HUES48 (cell line): Measurements from ENCODE around the gene PNPLA4.
A peak's percentile ranks its signal among the peaks of the same experiment; 100 is the strongest.

Experiments used
- H3K27ac ChIP-seq: one replicate; pipeline ENCODE4 v1.7.0; 2013; ENCODE audit warnings: low read depth, low read length, inconsistent platforms
- H3K27me3 ChIP-seq: 2 replicates; pipeline ENCODE4 v1.6.1; 2013; ENCODE audit warnings: mild to moderate bottlenecking, low read length; ENCODE audit not compliant: control insufficient read depth, insufficient read depth
- H3K36me3 ChIP-seq: 2 replicates; pipeline ENCODE4 v1.6.1; 2013; ENCODE audit warnings: low read length; ENCODE audit not compliant: control insufficient read depth, insufficient read depth
- H3K4me1 ChIP-seq: 2 replicates; pipeline ENCODE4 v1.6.1; 2013; ENCODE audit warnings: mild to moderate bottlenecking, low read length; ENCODE audit not compliant: control insufficient read depth, insufficient read depth
- H3K4me3 ChIP-seq: 2 replicates; pipeline ENCODE4 v1.5.1; 2013; ENCODE audit warnings: mild to moderate bottlenecking, low read depth, low read length
- H3K9ac ChIP-seq: 2 replicates; pipeline ENCODE4 v1.6.1; 2013; ENCODE audit warnings: mild to moderate bottlenecking, low read depth, low read length, moderate library complexity
- H3K9me3 ChIP-seq: 2 replicates; pipeline ENCODE4 v1.6.1; 2013; ENCODE audit warnings: low read length; ENCODE audit not compliant: control insufficient read depth, insufficient read depth

The PNPLA4 gene

DNA sequence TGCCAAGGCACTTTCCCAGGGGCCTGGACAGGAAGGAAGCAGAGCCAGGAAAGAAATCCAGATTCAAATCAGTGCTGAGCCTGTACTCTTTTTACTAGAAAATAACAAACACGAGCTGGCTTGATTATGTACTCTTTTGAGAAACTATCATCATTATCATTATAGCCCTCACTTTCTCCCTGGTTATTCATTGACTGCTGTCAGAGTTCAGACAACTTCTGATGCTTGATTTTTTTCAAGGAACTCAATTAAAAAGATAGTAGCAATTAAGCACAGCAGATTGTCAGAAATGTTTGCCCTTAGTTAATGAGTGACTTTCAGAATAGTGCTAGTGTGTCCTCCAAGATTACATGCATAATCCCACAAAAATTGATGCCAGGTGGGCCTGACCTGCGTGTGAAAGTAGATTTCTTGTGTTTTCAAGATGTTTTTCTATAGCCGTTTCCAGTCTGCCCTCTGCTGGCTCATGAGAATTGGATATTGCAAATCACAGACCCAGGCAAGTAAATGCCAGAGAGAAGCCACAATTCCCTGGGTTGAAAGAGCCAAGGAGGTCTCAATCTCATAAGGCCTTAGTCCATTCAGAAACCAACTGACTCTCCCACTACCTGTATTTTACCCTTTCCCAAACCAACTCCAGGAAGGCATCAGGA is 14.3 kb upstream of the PNPLA4 start:
- Histone ChIP-seq H3K9ac (no peak overlapping the region), H3K4me1 (peaks cover 1% of the 10 kb centered on the region; the same call in 1 of the 2 replicates), H3K4me3 (no peak overlapping the region), H3K9me3 (no peaks in the 10 kb centered on the region), H3K27ac (no peak overlapping the region), H3K27me3 (no peaks in the 10 kb centered on the region), H3K36me3 (no peaks in the 10 kb centered on the region)

DNA sequence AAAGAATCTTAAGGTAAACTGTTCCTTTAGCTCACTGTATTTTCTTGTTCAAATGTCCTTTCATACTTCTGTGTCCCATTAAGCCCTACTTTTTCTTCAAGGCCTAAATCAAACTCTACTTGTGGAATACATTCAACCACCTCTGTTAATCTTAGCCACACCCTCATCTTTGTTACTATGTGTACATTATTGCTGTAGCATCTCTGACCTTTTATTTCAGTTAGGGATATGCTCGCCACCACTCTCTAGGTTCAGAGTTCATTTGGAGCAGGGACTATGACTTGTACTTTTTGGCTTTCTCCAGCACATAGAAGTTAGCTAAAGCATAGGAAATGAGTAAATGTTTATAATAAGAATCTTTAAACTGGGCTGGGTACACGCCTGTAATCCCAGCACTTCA is 6.8 kb upstream of the PNPLA4 start:
- H3K9ac ChIP-seq, result no peak overlapping the region
- no peaks in the 10 kb centered on the region for H3K9me3 ChIP-seq
- H3K27me3 ChIP-seq, result no peaks in the 10 kb centered on the region
- H3K36me3 ChIP-seq, result no peaks in the 10 kb centered on the region
- H3K4me3 ChIP-seq, result no peak overlapping the region
- H3K4me1 ChIP-seq, result no peaks in the 10 kb centered on the region
- H3K27ac ChIP-seq, result no peak overlapping the region

DNA sequence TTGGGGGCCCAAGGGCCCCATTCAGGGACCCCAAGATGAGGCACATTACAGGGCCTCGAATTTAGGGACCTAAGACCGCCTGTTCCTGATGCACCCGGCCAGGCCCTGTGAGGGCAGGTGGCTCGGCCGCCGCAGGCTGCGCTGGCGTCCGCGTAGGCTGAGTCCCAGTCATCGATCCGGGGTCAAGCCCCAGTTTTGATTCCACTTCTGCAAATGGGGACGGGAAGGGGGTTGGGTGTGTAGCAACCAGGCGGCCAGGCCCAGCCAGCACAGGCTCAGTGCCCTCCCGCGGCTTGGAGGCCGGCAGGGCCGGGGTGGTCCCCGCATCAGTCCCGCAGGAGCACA is 327 bp downstream of the PNPLA4 start:
- peak overlapping the region; percentile 75 for H3K27ac ChIP-seq
- H3K9me3 ChIP-seq, result no peaks in the 10 kb centered on the region
- peak overlapping the region; percentile 87 for H3K9ac ChIP-seq
- H3K4me3 ChIP-seq, result peak overlapping the region; percentile 90
- peaks cover 18% of the 10 kb centered on the region for H3K36me3 ChIP-seq
- H3K4me1 ChIP-seq, result peaks cover 16% of the 10 kb centered on the region
- H3K27me3 ChIP-seq, result no peaks in the 10 kb centered on the region

DNA sequence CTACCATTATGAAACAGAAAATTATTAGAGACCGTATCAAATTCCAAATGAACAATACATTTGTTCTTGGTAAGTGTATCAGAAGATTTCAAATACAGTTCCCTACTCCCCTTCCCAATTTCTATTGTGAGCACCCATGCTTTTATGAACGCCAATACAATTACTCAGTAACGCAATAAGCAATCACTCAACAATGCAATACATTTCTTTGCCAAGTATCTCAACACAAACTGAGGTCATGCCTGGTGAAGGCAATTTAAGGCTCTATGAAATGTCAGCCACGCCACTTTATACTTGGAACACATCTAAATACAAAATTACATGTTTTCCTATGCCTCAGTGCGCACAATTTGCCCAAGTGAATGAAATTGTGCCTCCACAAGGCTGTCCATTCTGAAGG is 712 bp downstream of the PNPLA4 start:
- Histone ChIP-seq H3K4me1 (peaks cover 16% of the 10 kb centered on the region), H3K27me3 (no peaks in the 10 kb centered on the region), H3K27ac (peak overlapping the region; percentile 75), H3K36me3 (peaks cover 22% of the 10 kb centered on the region), H3K9me3 (no peaks in the 10 kb centered on the region), H3K4me3 (peak overlapping the region; percentile 90), H3K9ac (peak overlapping the region; percentile 87; the same call in 1 of the 2 replicates)

DNA sequence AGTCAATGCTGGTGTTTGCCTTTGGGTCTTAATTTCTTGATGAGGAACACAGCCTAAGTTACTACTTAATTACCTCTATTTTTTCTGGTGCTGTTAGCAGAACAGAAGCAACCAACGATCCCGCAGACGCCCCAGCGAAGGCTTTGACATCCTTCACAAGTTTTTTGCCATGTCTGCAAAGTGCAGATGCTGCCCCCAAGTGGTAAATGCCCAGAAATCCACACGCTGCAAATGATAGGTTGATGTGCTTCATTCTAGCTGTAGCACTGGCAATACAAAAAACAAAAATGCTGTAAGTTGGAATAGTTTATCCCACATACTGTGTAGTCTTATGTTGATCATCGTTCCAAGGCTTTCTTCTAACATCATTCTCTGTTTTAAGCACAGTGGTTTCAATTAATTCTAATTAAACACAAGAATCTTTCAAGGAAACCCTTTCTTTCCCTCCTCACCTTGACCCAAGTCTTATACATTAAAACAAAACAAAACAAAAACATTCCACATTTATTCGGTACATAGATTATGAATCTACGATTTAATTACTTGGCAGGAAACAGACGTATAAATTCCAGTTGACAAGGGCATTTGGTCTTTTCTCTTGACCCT is 1.2 kb downstream of the PNPLA4 start:
- H3K4me1 ChIP-seq, result peaks cover 16% of the 10 kb centered on the region
- no peaks in the 10 kb centered on the region for H3K27me3 ChIP-seq
- no peak overlapping the region for H3K9ac ChIP-seq
- no peaks in the 10 kb centered on the region for H3K9me3 ChIP-seq
- peak overlapping the region; percentile 90 for H3K4me3 ChIP-seq
- H3K36me3 ChIP-seq, result peaks cover 26% of the 10 kb centered on the region
- no peak overlapping the region for H3K27ac ChIP-seq

DNA sequence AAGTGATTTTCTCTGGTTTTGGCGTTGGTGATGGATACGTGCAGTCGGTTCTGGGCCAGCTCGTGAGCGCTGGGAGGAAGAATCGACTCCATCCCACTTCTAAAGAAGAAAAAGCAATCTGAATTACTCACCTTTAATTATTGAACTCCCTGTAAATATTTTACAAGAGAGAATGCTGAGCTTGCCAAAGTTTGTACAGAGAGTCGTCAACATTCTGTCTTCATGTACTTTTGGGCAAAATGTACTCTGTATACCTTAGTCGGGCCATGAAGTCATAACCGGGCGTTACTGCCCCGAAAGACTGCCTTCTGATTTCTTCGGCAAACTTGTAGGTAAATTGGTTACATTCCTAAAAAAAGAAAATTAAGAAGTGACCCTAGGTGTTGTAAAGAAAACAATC is 5.5 kb downstream of the PNPLA4 start:
- Histone ChIP-seq H3K4me3 (no peak overlapping the region), H3K9ac (no peak overlapping the region), H3K9me3 (no peaks in the 10 kb centered on the region), H3K27ac (no peak overlapping the region), H3K4me1 (peaks cover 7% of the 10 kb centered on the region; the same call in 1 of the 2 replicates), H3K27me3 (no peaks in the 10 kb centered on the region), H3K36me3 (peaks cover 57% of the 10 kb centered on the region)

DNA sequence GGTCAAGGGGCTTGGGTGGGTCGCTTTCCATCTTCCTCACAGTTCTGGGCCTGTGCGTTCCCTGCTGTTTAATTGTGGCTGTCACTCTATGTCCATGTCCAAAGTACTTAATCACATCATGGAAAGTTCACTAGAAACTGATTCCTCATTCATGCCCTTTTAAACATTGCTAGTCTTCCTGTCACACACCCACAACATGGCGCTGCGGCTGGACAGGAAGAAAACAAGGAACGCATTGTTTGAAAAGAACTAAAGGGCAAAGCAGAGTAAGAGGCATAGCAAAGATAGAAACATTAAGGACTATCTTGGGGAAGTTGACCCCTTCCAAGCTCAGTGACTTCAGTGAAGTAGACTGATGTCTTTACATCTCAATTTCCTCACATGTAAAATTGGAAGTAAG is 18.4 kb downstream of the PNPLA4 start:
- Histone ChIP-seq H3K4me3 (no peak overlapping the region), H3K4me1 (no peaks in the 10 kb centered on the region), H3K9ac (no peak overlapping the region), H3K27ac (no peak overlapping the region), H3K36me3 (peaks cover 19% of the 10 kb centered on the region; the same call in 1 of the 2 replicates), H3K27me3 (no peaks in the 10 kb centered on the region), H3K9me3 (no peaks in the 10 kb centered on the region)

DNA sequence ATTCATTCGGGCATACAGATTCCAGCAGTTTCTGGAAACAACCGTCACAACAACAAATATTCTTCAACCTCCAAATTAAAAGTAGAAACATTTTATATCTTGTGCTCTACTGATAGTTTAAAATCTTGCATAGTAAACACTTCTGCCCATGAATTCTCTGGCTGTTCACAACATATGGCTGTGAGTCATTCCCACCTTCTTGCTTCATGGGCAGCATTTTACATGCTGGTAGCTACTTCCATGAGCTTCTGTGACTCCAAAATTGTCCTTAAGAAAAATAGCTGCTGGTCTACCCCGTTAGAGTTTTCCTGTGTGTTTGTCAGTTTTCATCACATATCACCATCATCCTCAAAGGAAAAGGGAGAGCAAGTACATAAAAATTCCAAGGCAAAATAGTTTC is 22.7 kb downstream of the PNPLA4 start:
- Histone ChIP-seq H3K4me1 (no peaks in the 10 kb centered on the region), H3K36me3 (peaks cover 21% of the 10 kb centered on the region), H3K27ac (no peak overlapping the region), H3K4me3 (no peak overlapping the region), H3K9ac (no peak overlapping the region), H3K27me3 (no peaks in the 10 kb centered on the region), H3K9me3 (no peaks in the 10 kb centered on the region)

DNA sequence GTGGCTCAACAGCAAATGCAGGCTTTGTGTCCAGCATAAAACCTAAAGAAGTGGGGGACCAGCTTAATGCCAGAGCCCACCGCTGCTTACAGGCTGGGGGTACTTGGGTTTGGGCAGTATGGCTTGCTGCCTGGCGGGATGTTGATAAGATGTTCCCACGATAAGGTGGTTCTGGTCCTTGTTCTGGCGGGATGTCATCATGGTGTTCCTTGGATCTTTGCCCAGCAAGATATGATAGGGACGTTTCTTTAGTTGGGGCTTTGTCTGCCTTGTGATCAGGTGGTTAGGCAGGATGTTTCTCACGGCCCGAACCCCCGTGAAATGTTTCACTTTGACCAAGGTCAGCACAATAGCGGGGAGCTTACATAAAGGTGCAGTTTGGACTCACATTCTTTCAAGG is 35.3 kb downstream of the PNPLA4 start:
- Histone ChIP-seq H3K4me3 (no peak overlapping the region), H3K4me1 (no peaks in the 10 kb centered on the region), H3K9me3 (no peaks in the 10 kb centered on the region), H3K27me3 (no peaks in the 10 kb centered on the region; the same call in 1 of the 2 replicates), H3K36me3 (no peaks in the 10 kb centered on the region), H3K27ac (no peak overlapping the region), H3K9ac (no peak overlapping the region)

DNA sequence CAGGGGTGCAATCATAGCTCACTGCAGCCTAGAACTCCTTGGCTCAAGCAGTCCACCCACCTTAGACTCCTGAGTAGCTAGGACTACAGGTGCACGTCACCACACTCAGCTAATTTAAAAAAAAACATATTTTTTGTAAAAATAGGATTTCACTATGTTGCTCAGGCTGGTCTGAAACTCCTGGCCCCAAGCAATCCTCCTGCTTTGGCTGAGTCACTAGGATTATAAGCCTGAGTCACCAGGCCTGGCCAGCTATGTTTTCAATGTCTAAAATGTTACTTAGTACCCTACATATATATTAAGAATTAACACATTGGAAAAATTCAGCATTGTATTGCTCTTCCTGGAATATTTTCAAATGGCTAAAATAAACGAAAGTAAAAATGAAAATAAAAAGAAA is 37.5 kb downstream of the PNPLA4 start:
- Histone ChIP-seq H3K4me3 (no peak overlapping the region), H3K4me1 (no peaks in the 10 kb centered on the region), H3K27ac (no peak overlapping the region), H3K27me3 (no peaks in the 10 kb centered on the region; the same call in 1 of the 2 replicates), H3K36me3 (no peaks in the 10 kb centered on the region), H3K9ac (no peak overlapping the region), H3K9me3 (no peaks in the 10 kb centered on the region)

DNA sequence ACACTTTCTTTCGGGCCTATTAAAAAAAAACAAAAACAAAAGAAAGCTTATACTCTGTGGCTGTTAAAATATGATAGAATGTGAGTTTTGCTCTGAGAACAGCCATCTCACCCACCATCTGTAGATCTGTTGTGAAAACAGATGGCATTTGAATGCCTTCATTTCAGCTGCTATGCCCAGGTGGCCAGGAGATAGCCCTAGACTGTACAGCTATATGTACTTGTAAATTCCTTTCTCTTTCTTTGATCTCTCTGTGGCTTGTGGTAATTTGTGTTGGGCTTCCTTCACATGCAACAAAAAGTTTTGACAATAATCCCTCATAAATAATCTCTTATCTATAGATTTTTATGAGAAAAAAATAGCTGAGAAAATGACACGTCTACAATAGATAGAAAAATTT is 38.1 kb downstream of the PNPLA4 start:
- no peak overlapping the region for H3K9ac ChIP-seq
- H3K36me3 ChIP-seq, result no peaks in the 10 kb centered on the region
- no peaks in the 10 kb centered on the region for H3K9me3 ChIP-seq
- H3K4me3 ChIP-seq, result no peak overlapping the region
- no peak overlapping the region for H3K27ac ChIP-seq
- H3K4me1 ChIP-seq, result no peaks in the 10 kb centered on the region
- no peaks in the 10 kb centered on the region; the same call in 1 of the 2 replicates for H3K27me3 ChIP-seq
